ENCODE measurements around the gene GOPC. TPM values are rescaled to one million over a fixed set of nuclear protein-coding genes. Genes with fewer than 3 reads are reported as not detected.

The GOPC gene
- total and polyA plus RNA-seq, 12 donors, result 12.3 to 35.3 (median 20.1) TPM

DNA sequence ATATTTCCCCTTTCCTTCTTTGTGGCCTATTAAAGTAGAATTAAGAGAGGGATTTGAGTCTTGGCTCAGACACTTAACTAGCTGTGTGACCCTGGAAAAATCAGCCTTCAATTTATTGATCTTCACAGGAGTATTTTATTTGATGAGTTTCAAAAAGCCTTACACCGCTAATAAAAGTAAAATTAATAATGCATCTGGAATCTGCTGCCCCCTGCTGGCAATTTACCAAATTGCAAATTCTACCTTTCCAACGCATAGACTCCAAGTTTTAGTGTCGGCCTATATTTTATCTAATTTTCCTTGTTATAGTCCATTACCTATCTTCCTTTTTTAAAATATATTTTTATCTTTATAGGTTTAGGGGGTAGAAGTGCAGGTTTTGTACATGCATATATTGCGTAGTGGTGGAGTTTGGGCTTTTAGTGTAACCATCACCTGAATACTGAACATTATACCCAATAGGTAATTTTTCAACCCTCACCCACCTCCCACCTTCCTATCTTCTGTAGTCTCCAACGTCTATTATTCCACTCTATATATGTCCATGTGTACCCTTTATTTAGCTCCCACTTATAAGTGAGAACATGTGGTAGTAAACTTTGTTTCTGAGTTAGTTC is 46.3 kb downstream of the GOPC start:
- intact Hi-C loops (cut with DNase I), result loop anchor here (5.0 to 10.0 kb wide), 3 partner anchors 49 to 109 kb away; partner anchors contain the start of gene GOPC (in 1 of the 2)

DNA sequence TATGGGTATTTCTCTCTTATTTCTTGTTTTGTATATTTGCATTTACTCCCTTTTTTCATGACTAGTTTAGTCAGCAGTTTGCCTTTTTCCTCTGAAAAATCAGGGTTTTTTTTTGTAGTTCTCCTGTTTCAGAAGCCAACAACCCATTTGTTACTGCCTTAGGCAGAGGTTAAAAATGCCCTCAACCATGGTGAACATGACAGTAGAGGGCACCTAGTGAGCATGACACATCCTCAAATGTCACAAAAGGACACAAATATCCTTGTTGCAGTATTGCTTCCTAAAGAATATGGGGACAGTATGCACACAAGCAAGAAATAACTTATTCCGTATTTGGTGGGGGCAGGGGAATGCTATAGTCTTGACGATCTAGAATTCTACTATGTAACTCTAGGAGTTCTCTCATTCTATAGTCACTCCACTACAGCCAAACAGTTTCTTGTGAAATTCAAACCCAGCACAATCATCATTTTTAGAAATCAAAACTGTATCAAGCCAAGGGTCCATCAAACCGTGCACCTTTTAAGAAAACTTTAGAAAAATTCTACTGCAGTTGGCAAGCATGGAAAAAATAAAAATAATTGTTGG is 47.0 kb downstream of the GOPC start:
- DNase-seq, result no peak
- no peak overlapping the region for H3K27ac ChIP-seq
- no peaks in the 10 kb centered on the region for H3K27me3 ChIP-seq
- no peak overlapping the region for H3K4me3 ChIP-seq
- no peaks in the 10 kb centered on the region for H3K4me1 ChIP-seq (replicated peaks in 1 of 2)
- no peaks in the 10 kb centered on the region for H3K36me3 ChIP-seq (replicated peaks in 1 of 2)
- TF ChIP-seq POLR2A (IDR thresholded peaks at IDR 0.05), result no peak
- TF ChIP-seq, protein P1, sequence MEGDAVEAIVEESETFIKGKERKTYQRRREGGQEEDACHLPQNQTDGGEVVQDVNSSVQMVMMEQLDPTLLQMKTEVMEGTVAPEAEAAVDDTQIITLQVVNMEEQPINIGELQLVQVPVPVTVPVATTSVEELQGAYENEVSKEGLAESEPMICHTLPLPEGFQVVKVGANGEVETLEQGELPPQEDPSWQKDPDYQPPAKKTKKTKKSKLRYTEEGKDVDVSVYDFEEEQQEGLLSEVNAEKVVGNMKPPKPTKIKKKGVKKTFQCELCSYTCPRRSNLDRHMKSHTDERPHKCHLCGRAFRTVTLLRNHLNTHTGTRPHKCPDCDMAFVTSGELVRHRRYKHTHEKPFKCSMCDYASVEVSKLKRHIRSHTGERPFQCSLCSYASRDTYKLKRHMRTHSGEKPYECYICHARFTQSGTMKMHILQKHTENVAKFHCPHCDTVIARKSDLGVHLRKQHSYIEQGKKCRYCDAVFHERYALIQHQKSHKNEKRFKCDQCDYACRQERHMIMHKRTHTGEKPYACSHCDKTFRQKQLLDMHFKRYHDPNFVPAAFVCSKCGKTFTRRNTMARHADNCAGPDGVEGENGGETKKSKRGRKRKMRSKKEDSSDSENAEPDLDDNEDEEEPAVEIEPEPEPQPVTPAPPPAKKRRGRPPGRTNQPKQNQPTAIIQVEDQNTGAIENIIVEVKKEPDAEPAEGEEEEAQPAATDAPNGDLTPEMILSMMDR (IDR thresholded peaks at IDR 0.05), result no peak
- WGBS, 4 donors, result 26 to 36% (median 29%) methylated on average over 3 of the region's 3 CpGs
- intact Hi-C loops (cut with DNase I), result loop anchor here (5.0 to 10.0 kb wide), 3 partner anchors 49 to 108 kb away; partner anchors contain the start of gene GOPC (in 1 of the 2)
- peaks cover 0 to 7% (median 0%) of the 10 kb centered on the region in 3 donors for H3K9me3 ChIP-seq (replicated peaks in 1 of 3)

More for the DNA sequence above, 46.3 kb downstream of the GOPC start:
- 16 to 20% (median 17%) methylated on average over 5 of the region's 5 CpGs for WGBS, 4 donors
- H3K9me3 ChIP-seq (replicated peaks in 1 of 3), result peaks cover 0 to 8% (median 0%) of the 10 kb centered on the region in 3 donors
- H3K4me3 ChIP-seq, result no peak overlapping the region
- no peaks in the 10 kb centered on the region for H3K27me3 ChIP-seq
- no peaks in the 10 kb centered on the region for H3K36me3 ChIP-seq (replicated peaks in 1 of 2)
- TF ChIP-seq, protein P1 (IDR thresholded peaks at IDR 0.05), result peak; percentile 72 to 94 (median 80)
- TF ChIP-seq POLR2A (IDR thresholded peaks at IDR 0.05), result no peak
- no peaks in the 10 kb centered on the region for H3K4me1 ChIP-seq (replicated peaks in 1 of 2)
- peak; percentile 23 to 76 (median 57) for DNase-seq
- H3K27ac ChIP-seq, result no peak overlapping the region

DNA sequence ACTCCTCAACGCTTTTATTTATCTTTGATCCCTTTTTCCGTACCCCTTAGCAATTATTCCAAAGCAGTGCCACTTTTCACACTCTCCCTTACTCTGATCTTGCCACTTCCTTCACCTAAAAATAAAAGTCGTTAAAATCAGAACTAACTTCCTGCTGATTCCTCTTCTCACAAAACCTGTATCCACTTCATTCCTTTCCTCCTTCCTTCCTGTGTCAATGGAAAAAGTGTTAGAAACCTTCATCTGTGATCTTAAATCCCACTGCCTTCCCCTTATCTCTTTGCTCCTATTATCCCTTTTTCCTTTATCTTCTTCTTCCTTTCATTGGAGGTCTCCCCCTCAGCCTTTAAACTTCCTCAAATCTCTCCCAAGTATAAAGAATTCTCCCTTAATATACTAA is 49.2 kb downstream of the GOPC start:
- no peak for DNase-seq
- H3K4me3 ChIP-seq, result no peak overlapping the region
- no peaks in the 10 kb centered on the region for H3K36me3 ChIP-seq (replicated peaks in 1 of 2)
- TF ChIP-seq, protein P1 (IDR thresholded peaks at IDR 0.05), result no peak
- no peak for TF ChIP-seq POLR2A (IDR thresholded peaks at IDR 0.05)
- WGBS, 4 donors, result 57 to 65% (median 63%) methylated on average over 3 of the region's 3 CpGs
- no peaks in the 10 kb centered on the region for H3K27me3 ChIP-seq
- intact Hi-C loops (cut with DNase I), result loop anchor here in 1 of 2 donors (10.0 kb wide), 1 partner anchor 52 kb away; the partner anchor contains the start of gene GOPC
- H3K27ac ChIP-seq, result no peak overlapping the region
- H3K9me3 ChIP-seq (replicated peaks in 1 of 3), result no peaks in the 10 kb centered on the region
- peaks cover 0 to 9% of the 10 kb centered on the region in 2 donors for H3K4me1 ChIP-seq (replicated peaks in 1 of 2)

DNA sequence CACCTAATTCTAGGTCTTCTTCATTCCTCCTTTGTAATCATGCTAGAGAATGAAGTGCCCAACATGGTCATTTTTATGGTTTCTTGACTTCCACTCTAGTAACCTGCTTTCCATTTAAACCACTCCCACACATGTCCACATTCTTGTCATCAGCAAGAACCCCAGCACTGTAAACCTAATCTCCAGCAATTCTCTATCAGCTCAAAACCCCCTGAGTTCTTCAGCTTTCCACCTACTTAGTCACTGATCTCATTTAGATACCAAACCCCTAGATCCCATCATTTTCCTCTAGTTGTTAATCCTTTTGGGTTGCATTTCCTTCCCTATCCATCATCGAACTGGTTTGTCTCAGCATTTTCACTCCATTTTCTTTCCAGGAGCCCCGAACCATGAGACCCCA is 49.7 kb downstream of the GOPC start:
- 84 to 93% (median 90%) methylated on average over 2 of the region's 2 CpGs for WGBS, 4 donors

More for the DNA sequence above, 49.7 kb downstream of the GOPC start:
- no peak overlapping the region for H3K27ac ChIP-seq
- H3K4me1 ChIP-seq (replicated peaks in 1 of 2), result peaks cover 0 to 12% of the 10 kb centered on the region in 2 donors
- no peaks in the 10 kb centered on the region for H3K36me3 ChIP-seq (replicated peaks in 1 of 2)
- no peak for DNase-seq
- H3K4me3 ChIP-seq, result no peak overlapping the region
- intact Hi-C loops (cut with DNase I), result loop anchor here in 1 of 2 donors (10.0 kb wide), 1 partner anchor 52 kb away; the partner anchor contains the start of gene GOPC
- H3K9me3 ChIP-seq (replicated peaks in 1 of 3), result no peaks in the 10 kb centered on the region
- H3K27me3 ChIP-seq, result no peaks in the 10 kb centered on the region
- TF ChIP-seq, protein P1 (IDR thresholded peaks at IDR 0.05), result no peak
- no peak for TF ChIP-seq POLR2A (IDR thresholded peaks at IDR 0.05)
